Bronchial epithelial cell (primary cell): ENCODE measurements around the gene SIM2. TPM values are rescaled to one million over a fixed set of nuclear protein-coding genes. Genes with fewer than 3 reads are reported as not detected.

Experiments
- DNase-seq: peaks from one replicate; pipeline ENCODE4 v3.0.0-alpha.2; 2010; ENCODE audit warnings: low read depth
- FAIRE-seq: peaks from 2 replicates; lab custom pipeline; 2011; peaks lifted over from hg19 to GRCh38; lab: Jason Lieb, UNC
- H3K27me3 ChIP-seq: 2 replicates; pipeline ENCODE4 v1.5.1; 2011; ENCODE audit warnings: low read length; ENCODE audit not compliant: control insufficient read depth, insufficient read depth
- H3K36me3 ChIP-seq: 2 replicates; pipeline ENCODE4 v1.5.1; 2011; ENCODE audit warnings: low read length; ENCODE audit not compliant: control insufficient read depth, insufficient read depth
- H3K4me3 ChIP-seq: 2 replicates; pipeline ENCODE4 v1.5.1; 2011; ENCODE audit warnings: mild to moderate bottlenecking, low read depth, low read length, control low read depth
- CTCF ChIP-seq: IDR thresholded peaks from 2 replicates; pipeline ENCODE4 v1.5.1; 2011; ENCODE audit warnings: mild to moderate bottlenecking, moderate library complexity, low read length, control low read depth, inconsistent platforms; ENCODE audit not compliant: insufficient read depth, severe bottlenecking
- total RNA-seq: library from RNA; depleted of rRNA; stranded (reverse); fragments of >200 nt; gene quantifications from 2 replicates; pipeline ENCODE4 v1.2.1, GENCODE V29; 2014

Gene SIM2
- total RNA-seq, 1 donor from 2014 or later = 0.26 TPM

DNA sequence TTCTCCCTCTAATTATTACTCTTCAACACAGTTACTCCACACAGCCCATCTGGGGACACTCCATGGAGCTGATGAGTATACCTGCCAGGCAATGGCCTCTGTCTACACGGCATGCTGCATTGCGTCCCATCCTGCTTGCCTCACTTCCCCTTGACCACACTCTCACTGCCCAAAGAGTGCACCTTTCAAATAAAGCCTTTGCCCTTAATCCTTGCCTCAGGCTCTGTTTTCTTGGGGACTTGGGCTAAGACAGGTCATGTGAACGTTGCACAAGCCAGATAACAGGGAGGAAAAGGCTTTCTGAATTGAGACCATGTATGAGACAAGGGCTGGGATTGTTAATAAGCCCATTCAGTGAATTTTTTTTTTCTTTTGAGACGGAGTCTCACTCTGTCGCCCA is 40.0 kb upstream of the SIM2 start:
- no peak for TF ChIP-seq CTCF
- no peak for FAIRE-seq
- Histone ChIP-seq H3K4me3 (no peak overlapping the region), H3K27me3 (peaks cover 4% of the 10 kb centered on the region), H3K36me3 (no peaks in the 10 kb centered on the region)
- no peak for DNase-seq

DNA sequence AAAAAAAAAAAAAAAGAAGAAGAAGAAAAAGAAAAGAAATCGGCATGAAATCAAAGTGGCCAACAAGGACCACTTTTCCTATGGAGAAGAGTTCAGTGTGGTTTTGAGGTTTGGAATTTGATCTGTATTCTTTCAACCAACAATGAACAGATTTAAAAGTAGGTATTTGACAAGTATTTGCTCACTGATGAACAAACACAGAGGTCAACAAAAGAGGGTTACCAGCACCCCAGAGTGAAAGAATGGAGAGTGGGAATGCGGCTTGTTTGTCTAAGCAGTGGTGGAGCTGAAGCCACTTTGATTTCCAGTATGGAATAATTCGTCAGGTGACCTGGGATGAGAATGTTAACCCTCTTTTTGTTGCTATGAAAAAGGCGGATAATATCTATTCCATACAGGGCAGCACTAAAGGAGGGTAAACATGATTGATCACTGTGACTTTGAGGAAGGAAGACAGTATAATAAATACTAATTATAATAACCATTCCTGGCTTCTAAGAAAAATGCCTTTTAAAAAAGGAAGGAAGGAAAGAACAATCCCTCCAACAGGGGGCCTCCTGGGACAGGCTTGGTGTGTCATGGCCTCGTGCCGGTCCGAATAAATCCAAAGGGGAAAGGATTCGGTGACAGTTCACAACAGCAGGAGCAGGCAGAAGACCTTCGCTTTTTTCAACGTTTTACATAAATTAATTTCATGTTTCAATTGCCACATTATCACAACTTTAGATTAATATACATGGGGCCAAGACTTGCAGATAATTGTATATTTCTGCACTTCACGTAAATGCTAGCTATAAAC is 37.2 kb upstream of the SIM2 start:
- no peak overlapping the region for H3K4me3 ChIP-seq
- H3K36me3 ChIP-seq = no peaks in the 10 kb centered on the region
- H3K27me3 ChIP-seq = peaks cover 7% of the 10 kb centered on the region
- TF ChIP-seq CTCF = peak; percentile 39
- DNase-seq (peak; percentile 27), FAIRE-seq (no peak)

GRCh38 chr21:36663033-36663855 is 35.7 kb upstream of the SIM2 start:
- no peak overlapping the region for H3K4me3 ChIP-seq
- FAIRE-seq = no peak
- no peak for TF ChIP-seq CTCF
- DNase-seq = peak; percentile 57
- no peaks in the 10 kb centered on the region for H3K36me3 ChIP-seq
- peaks cover 7% of the 10 kb centered on the region for H3K27me3 ChIP-seq

GRCh38 chr21:36664662-36664990 is 34.3 kb upstream of the SIM2 start:
- DNase-seq = no peak
- no peak for TF ChIP-seq CTCF
- peaks cover 12% of the 10 kb centered on the region for H3K27me3 ChIP-seq
- H3K4me3 ChIP-seq = no peak overlapping the region
- no peak for FAIRE-seq
- H3K36me3 ChIP-seq = no peaks in the 10 kb centered on the region

DNA sequence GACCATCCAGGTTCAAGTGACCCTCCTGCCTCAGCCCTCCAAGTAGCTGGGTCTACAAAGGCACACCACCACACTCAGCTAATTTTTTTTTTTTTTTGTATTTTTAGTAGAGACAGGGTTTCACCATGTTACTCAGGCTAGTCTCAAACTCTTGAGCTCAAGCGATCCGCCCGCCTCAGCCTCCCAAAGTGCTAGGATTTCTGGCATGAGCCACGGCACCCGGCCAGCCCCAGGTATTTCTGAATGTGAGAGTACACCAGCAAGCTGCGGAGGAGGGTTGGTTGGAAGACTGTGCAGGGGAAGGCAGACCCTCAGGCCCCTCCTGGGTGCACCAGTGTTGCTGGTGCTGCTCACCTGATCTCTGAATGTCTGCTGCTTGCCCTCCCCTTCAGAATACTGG is 33.1 kb upstream of the SIM2 start:
- Histone ChIP-seq H3K36me3 (no peaks in the 10 kb centered on the region), H3K27me3 (peaks cover 12% of the 10 kb centered on the region), H3K4me3 (no peak overlapping the region)
- FAIRE-seq (no peak), DNase-seq (no peak)
- TF ChIP-seq CTCF = no peak
